Nephron progenitor cell (in vitro differentiated cells): ENCODE data around the gene UBXN7.
A peak's percentile ranks its signal among the peaks of the same experiment; 100 is the strongest.
"Not testable (repeated sequence)": the region's sequence is repeated elsewhere in the genome, so short reads cannot be mapped to it uniquely, and the experiment has no call there.

ENCODE experiments used
- DNase-seq: peaks from one replicate; pipeline ENCODE4 v3.0.0; 2021
- H3K27ac Mint-ChIP-seq: 2 replicates; pipeline ENCODE4 v1.8.0; 2021; ENCODE audit warnings: mild to moderate bottlenecking, moderate library complexity, mixed read lengths
- H3K27me3 Mint-ChIP-seq: 2 replicates; pipeline ENCODE4 v1.8.0; 2021; ENCODE audit warnings: mild to moderate bottlenecking, low read depth, mixed read lengths; ENCODE audit not compliant: poor library complexity
- H3K36me3 Mint-ChIP-seq: 2 replicates; pipeline ENCODE4 v1.8.0; 2021; ENCODE audit warnings: low read depth, mixed read lengths
- H3K4me1 Mint-ChIP-seq: 2 replicates; pipeline ENCODE4 v1.8.0; 2021; ENCODE audit warnings: mixed read lengths
- H3K4me3 Mint-ChIP-seq: 2 replicates; pipeline ENCODE4 v1.8.0; 2021; ENCODE audit warnings: mild to moderate bottlenecking, moderate library complexity, mixed read lengths
- H3K9me3 Mint-ChIP-seq: 2 replicates; pipeline ENCODE4 v1.8.0; 2021; ENCODE audit warnings: mild to moderate bottlenecking, moderate library complexity, mixed read lengths
- TF ChIP-seq, protein P1 (sequence below): fragments of 200-600 bp; sonication (generic); IDR thresholded peaks from 2 replicates; pipeline ENCODE4 v1.5.0; 2021; ENCODE audit warnings: antibody characterized with exemption

UBXN7 gene

DNA sequence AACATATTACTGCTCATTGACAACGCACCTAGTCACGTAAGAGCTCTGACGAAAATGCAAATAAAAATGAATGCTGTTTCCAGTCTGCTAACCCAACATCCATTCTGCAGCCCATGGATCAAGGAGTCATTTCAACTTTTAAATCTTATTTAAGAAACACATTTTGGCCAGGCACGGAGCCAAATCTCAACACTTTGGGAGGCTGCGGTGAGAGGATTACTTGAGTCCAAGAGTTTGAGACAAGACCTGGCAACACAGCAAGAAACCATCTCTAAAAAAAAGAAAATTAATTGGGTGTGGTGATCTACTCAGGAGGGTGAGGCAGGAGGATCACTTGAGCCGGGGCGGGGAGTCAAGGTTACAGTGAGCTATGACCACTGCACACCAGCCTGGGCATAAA is 71.6 kb downstream of the UBXN7 start:
- DNase-seq, result no peak
- Mint-ChIP-seq H3K9me3 (no peaks in the 10 kb centered on the region), H3K27ac (no peak overlapping the region), H3K27me3 (no peaks in the 10 kb centered on the region), H3K4me3 (no peak overlapping the region), H3K4me1 (no peaks in the 10 kb centered on the region), H3K36me3 (peaks cover 90% of the 10 kb centered on the region)
- TF ChIP-seq, protein P1, sequence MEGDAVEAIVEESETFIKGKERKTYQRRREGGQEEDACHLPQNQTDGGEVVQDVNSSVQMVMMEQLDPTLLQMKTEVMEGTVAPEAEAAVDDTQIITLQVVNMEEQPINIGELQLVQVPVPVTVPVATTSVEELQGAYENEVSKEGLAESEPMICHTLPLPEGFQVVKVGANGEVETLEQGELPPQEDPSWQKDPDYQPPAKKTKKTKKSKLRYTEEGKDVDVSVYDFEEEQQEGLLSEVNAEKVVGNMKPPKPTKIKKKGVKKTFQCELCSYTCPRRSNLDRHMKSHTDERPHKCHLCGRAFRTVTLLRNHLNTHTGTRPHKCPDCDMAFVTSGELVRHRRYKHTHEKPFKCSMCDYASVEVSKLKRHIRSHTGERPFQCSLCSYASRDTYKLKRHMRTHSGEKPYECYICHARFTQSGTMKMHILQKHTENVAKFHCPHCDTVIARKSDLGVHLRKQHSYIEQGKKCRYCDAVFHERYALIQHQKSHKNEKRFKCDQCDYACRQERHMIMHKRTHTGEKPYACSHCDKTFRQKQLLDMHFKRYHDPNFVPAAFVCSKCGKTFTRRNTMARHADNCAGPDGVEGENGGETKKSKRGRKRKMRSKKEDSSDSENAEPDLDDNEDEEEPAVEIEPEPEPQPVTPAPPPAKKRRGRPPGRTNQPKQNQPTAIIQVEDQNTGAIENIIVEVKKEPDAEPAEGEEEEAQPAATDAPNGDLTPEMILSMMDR, result no peak

DNA sequence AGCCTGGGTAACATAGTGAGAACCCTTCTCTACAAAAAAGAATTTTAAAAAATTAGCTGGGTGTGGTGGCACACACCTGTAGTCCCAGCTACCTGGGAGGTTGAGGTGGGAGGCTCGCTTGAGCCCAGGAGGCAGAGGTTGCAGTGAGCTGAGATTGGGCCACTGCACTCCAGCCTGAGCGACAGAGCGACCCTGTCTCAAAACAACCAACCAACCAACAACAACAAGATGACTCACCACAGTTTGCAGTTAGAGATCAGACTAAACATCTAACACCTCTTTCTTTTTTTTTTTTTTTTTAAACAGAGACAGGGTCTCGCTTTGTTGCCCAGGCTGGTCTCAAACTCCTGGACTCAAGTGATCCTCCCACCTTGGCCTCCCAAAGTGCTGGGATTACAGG is 73.7 kb downstream of the UBXN7 start:
- H3K4me3 Mint-ChIP-seq, H3K9me3 Mint-ChIP-seq, H3K27me3 Mint-ChIP-seq, DNase-seq, H3K4me1 Mint-ChIP-seq, H3K27ac Mint-ChIP-seq: not testable (repeated sequence)
- peaks cover 88% of the 10 kb centered on the region for H3K36me3 Mint-ChIP-seq

DNA sequence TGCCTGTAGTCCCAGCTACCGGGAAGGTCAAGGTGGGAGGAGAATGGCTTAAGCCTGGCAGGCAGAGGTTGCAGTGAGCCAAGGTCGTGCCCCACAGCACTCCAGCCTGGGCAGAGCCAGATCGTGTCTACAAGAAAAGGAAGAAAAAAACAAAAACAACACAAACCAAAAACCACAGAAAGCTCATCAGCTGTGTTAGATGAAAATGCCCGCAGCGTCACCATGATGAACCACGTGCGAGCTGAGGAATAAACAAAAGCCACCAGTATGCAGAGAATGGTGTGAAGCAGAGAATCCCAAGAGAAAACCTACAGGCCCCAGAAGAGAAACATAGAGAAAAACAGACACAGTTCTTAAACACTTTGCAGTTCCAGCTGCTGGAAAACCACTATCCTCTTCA is 74.3 kb downstream of the UBXN7 start:
- TF ChIP-seq, protein P1, result no peak
- Mint-ChIP-seq H3K9me3 (no peaks in the 10 kb centered on the region), H3K4me1 (no peaks in the 10 kb centered on the region), H3K36me3 (peaks cover 90% of the 10 kb centered on the region), H3K4me3 (no peak overlapping the region), H3K27ac (peak overlapping the region; percentile 38), H3K27me3 (no peaks in the 10 kb centered on the region)
- DNase-seq, result no peak

DNA sequence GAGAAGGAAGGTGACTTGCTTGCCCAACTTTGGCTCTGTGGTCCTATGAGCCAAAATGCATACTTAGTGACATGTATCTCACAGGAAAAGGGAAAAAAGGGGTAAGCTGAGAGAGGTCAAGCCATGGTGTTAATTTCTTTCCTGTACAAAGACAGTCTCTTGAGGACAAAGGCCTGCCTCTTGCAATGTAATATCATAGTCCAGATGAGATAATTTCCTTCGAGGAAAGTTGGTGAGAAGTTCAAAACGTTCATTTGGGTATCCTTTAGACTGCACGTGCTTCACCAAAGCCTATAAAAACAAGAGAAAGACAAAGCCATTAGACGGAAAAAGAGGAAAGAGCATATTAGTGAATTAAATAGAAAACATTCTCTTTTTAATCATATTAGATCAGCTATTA is 75.7 kb downstream of the UBXN7 start:
- Mint-ChIP-seq H3K9me3 (no peaks in the 10 kb centered on the region), H3K36me3 (peaks cover 84% of the 10 kb centered on the region), H3K4me3 (no peak overlapping the region), H3K27ac (no peak overlapping the region), H3K4me1 (no peaks in the 10 kb centered on the region), H3K27me3 (no peaks in the 10 kb centered on the region)
- TF ChIP-seq, protein P1, result no peak
- DNase-seq, result no peak

DNA sequence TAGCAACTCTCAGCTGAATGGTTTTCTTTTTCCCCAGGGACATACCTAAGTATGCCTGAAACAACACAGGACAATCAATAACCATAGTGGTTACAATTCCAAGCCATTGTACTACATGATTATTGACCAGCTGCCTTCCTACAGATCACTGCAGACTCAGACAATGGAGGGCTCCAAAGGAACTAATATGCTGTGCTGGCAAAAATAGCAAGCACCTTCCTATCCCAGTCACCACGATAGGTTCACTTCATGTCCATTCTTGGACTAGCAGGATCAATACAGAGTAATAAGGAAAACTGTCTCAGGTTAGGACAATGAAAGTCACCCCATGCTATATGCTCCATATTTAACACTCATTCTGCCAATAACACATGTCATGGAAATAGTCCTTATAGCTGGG is 76.6 kb downstream of the UBXN7 start:
- TF ChIP-seq, protein P1, result no peak
- H3K36me3 Mint-ChIP-seq, result peaks cover 84% of the 10 kb centered on the region
- no peaks in the 10 kb centered on the region for H3K9me3 Mint-ChIP-seq
- no peak overlapping the region for H3K4me3 Mint-ChIP-seq
- no peak overlapping the region for H3K27ac Mint-ChIP-seq
- DNase-seq, result no peak
- no peaks in the 10 kb centered on the region for H3K27me3 Mint-ChIP-seq
- no peaks in the 10 kb centered on the region for H3K4me1 Mint-ChIP-seq

DNA sequence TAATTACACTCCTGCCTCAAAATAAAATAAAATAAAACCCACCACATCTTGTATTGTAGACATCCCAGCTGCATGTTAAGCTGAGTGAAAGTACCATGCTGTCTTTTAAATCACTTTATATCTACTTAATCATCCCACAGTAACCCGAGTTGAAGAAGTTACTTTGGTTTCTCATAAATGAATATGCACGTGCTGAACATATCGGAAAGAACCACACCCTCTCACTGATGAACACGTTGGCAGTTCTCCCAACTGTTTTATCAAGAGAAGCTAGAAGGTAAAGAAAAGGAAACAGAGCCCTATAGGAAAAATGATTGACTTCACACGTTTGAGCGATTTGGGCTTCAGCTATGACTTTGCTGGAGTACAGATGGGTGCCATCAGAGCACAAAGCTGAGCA is 78.1 kb downstream of the UBXN7 start:
- DNase-seq, result no peak
- Mint-ChIP-seq H3K4me3 (no peak overlapping the region), H3K36me3 (peaks cover 84% of the 10 kb centered on the region), H3K27ac (no peak overlapping the region), H3K27me3 (no peaks in the 10 kb centered on the region), H3K4me1 (no peaks in the 10 kb centered on the region), H3K9me3 (peaks cover 5% of the 10 kb centered on the region)
- TF ChIP-seq, protein P1, result no peak
